ENCODE data around the gene ZNF398.

The ZNF398 gene

DNA sequence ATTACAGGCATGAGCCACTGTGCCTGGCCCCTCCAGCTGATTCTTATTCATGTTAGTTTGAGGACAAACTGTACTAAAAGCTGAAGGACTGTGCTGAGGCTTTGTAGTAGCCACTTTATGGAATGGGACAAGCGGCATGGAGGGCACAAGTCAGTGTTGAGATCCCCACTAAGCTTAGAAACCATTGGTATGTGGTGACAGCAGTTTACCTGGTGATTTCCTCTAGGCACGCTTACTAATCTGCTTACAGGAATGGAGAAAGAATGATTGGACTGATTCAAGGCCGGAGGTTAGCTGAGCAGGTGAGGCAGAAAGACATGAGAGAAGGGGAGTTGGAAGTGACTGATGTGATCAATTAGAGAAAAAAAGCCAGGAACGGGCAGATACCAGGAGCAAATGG, 3.7 kb downstream of the ZNF398 start:
- DNase-seq (ENCODE audit: low spot score), result no peak

GRCh38 chr7:149153346-149153745, 6.1 kb downstream of the ZNF398 start:
- DNase-seq (ENCODE audit: low spot score), result no peak

DNA sequence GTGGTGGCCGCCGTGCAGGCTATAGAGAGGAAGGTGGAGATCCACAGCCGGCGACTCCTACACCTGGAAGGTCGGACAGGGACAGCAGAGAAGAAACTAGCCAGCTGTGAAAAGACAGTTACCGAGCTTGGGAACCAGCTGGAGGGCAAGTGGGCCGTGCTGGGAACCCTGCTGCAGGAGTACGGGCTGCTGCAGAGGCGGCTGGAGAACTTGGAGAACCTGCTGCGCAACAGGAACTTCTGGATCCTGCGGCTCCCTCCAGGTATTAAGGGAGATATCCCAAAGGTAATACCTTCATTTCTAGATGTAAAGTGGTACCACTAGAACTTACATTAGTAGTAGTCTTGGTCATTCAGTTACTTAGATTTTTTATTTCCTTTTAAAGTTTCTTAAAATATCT, 6.8 kb downstream of the ZNF398 start:
- DNase-seq (ENCODE audit: low spot score), result no peak

- no peak for DNase-seq (ENCODE audit: low spot score)
These were observed 9.6 kb downstream of the ZNF398 start for GRCh38 chr7:149156898-149157297.

GRCh38 chr7:149161241-149161848, 14.1 kb downstream of the ZNF398 start:
- DNase-seq (ENCODE audit: low spot score), result no peak

- DNase-seq (ENCODE audit: low spot score), result no peak
These were observed 18.9 kb downstream of the ZNF398 start for GRCh38 chr7:149166142-149166541.

DNA sequence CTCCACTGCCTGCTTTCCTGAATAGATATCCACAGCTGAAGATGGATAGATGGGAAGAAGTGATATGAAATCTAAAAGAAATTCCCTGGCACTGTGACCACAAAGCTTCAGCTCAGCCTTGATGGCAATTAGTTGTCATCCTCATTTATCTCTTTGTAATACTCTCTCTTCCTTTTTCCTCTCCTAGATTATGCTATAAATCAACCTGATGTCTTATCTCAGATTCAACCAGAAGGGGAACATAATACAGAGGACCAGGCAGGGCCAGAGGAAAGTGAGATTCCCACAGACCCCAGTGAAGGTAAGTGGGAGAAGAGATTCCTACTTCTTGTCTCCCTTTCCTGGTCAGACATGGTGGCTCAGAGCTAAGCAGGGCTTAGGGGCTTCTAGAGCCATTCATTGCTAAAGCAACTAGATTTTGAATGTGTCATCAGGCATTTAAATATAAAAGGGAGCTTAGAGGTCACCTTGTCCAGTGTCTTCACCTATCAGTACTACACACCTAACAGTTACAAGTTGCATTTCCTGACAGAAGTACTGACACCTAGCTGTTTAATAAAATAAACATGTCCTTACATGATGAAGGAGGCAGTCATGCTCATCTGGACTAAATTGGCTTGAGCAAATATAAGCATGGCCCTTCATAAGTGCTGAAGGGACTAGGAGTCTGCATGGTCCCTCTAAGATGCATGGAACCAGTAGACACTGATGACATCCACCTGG, 19.5 kb downstream of the ZNF398 start:
- no peak for DNase-seq (ENCODE audit: low spot score)

DNA sequence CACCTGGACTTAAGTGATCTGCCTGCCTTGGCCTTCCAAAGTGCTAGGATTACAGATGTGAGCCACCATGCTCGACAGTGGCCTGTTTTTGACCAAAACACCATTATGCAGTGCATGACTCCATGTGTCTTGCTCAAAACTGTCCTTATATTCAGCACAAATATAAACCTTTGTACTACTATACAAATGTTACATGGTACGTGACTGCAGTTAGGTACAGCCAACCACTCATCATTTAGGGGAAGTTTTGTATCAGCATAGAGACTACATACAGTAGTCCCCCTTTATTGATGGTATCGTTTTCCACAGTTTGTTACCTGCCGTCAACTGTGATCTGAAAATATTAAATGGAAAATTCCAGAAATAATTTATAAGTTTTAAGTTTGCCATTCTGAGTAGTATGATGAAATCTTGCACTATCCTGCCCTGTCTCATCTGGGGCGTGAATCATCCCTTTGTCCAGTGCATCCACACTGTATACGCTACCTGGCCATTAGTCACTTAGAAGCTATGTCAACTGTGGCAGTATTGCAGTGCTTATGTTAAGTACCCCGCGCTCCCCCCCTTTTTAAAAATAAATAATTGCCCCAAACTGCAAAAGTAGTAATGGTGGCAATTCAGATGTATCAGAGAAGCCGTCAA, 24.8 kb downstream of the ZNF398 start:
- DNase-seq (ENCODE audit: low spot score), result no peak

DNA sequence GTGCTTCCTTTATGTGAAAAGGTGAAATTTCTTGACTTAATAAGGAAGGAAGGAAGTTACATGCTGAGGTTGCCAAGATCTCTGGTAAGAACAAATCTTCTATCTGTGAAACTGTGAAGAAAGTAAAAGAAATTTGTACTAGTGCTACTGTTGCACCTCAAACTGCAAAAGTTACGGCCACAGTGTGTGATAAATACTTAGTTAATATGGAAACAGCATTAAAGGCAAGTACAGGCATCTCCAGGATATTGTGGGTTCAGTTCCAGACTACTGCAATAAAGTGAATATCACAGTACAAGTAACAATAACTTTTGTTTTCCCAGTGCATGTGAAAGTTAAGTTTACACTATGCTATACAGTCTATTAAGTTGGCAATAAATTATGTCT, 25.3 kb downstream of the ZNF398 start:
- DNase-seq (ENCODE audit: low spot score), result no peak

- no peak for DNase-seq (ENCODE audit: low spot score)
These were observed 27.9 kb downstream of the ZNF398 start for GRCh38 chr7:149175150-149175549.

DNA sequence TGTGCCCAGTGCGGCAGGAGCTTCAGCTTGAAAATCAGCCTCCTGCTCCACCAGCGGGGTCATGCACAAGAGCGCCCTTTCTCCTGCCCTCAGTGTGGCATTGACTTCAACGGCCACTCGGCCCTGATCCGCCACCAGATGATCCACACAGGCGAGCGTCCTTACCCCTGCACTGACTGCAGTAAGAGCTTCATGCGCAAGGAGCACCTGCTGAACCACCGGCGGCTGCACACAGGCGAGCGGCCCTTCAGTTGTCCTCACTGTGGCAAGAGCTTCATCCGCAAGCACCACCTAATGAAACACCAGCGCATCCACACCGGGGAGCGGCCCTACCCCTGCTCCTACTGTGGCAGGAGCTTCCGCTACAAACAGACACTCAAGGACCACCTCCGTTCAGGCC, 32.0 kb downstream of the ZNF398 start:
- no peak for DNase-seq (ENCODE audit: low spot score)

- DNase-seq (ENCODE audit: low spot score), result no peak
These were observed 33.6 kb downstream of the ZNF398 start for GRCh38 chr7:149180722-149181449.

DNA sequence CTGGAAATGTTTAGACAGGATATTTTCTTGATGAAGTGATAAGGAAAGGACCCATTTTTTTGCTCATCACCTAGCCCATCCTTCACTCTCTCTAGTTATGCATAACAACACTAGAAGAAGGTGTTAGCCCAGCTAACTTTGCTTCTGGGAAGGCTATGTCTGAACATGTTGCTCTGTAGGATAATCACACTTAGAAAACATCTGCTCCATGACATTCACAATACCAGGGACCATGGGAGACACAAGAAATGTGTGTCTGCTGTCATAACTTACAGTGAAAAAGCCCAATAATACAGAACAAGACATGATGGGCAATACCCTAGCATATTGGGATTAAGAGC, 34.2 kb downstream of the ZNF398 start:
- DNase-seq (ENCODE audit: low spot score), result no peak

DNA sequence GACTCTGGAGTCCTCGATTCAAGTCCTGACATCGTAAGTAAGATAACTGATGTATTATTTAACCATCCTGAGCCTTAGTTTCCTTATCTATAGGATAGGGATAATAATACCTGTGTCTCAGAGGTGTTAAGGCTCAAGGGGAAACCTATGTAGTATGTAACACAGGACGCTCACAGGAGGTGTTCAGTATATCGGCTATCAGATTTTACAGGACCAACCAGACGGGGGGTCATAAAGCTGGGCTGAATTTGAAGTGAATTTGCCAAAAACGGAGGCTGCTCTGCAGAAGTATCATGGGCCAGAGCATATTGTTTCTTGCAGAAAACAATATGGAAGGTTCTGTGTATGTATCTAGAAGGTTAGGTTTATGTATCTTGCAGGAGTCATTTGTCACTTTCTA, 37.0 kb downstream of the ZNF398 start:
- DNase-seq (ENCODE audit: low spot score), result no peak

GRCh38 chr7:149188213-149188612, 41.0 kb downstream of the ZNF398 start:
- no peak for DNase-seq (ENCODE audit: low spot score)

- no peak for DNase-seq (ENCODE audit: low spot score)
These were observed 41.5 kb downstream of the ZNF398 start for GRCh38 chr7:149188637-149189259.

DNA sequence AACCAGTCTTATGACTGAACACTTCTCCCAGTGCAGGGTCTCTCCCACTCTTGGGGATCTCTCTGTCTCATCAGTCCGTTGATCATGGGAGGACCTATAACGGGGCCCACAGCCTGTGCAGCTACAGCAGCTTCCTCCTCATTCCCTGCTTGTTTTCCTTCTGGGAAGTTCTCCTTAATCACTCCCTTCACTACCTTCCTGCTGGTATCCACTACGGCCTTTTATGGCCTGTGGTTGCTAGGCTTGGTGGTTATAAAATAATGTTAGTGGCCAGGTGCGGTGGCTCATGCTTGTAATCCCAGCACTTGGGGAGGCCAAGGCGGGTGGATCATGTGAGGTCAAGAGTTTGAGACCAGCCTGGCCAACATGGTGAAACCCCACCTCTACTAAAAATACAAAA, 44.6 kb downstream of the ZNF398 start:
- no peak for DNase-seq (ENCODE audit: low spot score)

DNA sequence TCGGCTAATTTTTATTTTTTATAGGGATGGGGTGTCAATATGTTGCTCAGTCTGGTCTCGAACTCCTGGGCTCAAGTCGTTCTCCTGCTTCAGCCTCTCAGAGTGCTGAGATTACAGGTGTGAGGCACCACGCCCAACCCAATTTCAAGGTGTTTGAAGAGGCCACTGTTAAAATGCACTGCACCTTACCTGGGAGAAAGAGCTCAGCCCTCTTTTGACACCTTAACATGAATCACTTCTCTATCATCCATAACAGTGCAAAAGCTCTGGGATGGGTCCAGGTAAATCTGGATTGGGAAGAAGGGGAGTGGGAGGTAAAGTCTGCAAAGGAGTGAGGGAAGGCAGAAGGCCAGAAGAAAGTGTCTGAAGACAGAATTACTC, 47.5 kb downstream of the ZNF398 start:
- DNase-seq (ENCODE audit: low spot score), result no peak

- peak; percentile 98 for DNase-seq (ENCODE audit: low spot score)
These were observed 48.2 kb downstream of the ZNF398 start, which contains the start of gene ZNF282 for GRCh38 chr7:149195180-149196150. Gene ZNF282 (plus strand): TSS chr7:149195546. CDS start chr7:149195590, 44 bp downstream.

GRCh38 chr7:149196151-149196704, 49.0 kb downstream of the ZNF398 start:
- DNase-seq (ENCODE audit: low spot score), result peak; percentile 61

- peak; percentile 50 for DNase-seq (ENCODE audit: low spot score)
These were observed 49.5 kb downstream of the ZNF398 start for GRCh38 chr7:149196705-149197171.

Data from D341Med (cell line).